CD14-positive monocyte (primary cell): Measurements from ENCODE around the gene HARBI1. TPM values are rescaled to one million over a fixed set of nuclear protein-coding genes. Genes with fewer than 3 reads are reported as not detected.

Source experiments
- DNase-seq, 3 donors: peaks; one replicate each; pipeline ENCODE4 v3.0.0-alpha.2; 2011 to 2022
- H2AFZ ChIP-seq: 2 replicates; pipeline ENCODE4 v1.6.0; 2012; ENCODE audit warnings: mild to moderate bottlenecking, low read depth, low read length, inconsistent platforms; ENCODE audit not compliant: insufficient read depth, poor library complexity, severe bottlenecking
- H3K27ac ChIP-seq, 2 donors: 1 replicate in 1 of 2; 2 replicates in 1 of 2; pipeline ENCODE4 v1.5.1; 2012 to 2013; ENCODE audit warnings: low read length in 2 of 2, control low read depth in 1 of 2, inconsistent platforms in 1 of 2, low read depth in 1 of 2, mild to moderate bottlenecking in 1 of 2
- H3K27me3 ChIP-seq, 2 donors: one replicate each; pipeline versions ENCODE4 v1.6.0 to v1.6.1; 2011 to 2013; ENCODE audit warnings: low read length in 2 of 2; ENCODE audit not compliant: control insufficient read depth in 2 of 2, insufficient read depth in 2 of 2
- H3K36me3 ChIP-seq, 2 donors: replicated peaks in 1 of 2; 1 replicate in 1 of 2; 2 replicates in 1 of 2; pipeline versions ENCODE4 v1.5.1 to v1.6.1; 2012 to 2013; ENCODE audit warnings: low read length in 2 of 2, control low read depth in 1 of 2, inconsistent platforms in 1 of 2, mild to moderate bottlenecking in 1 of 2; ENCODE audit not compliant: insufficient read depth in 2 of 2, control insufficient read depth in 1 of 2
- H3K4me1 ChIP-seq, 2 donors: 1 replicate in 1 of 2; 2 replicates in 1 of 2; pipeline versions ENCODE4 v1.5.1 to v1.6.1; 2012 to 2013; ENCODE audit warnings: low read length in 2 of 2, control low read depth in 1 of 2, inconsistent platforms in 1 of 2, mild to moderate bottlenecking in 1 of 2, moderate library complexity in 1 of 2; ENCODE audit not compliant: insufficient read depth in 2 of 2, control insufficient read depth in 1 of 2
- H3K4me2 ChIP-seq: replicated peaks from 2 replicates; pipeline ENCODE3; 2012; ENCODE audit warnings: low read length, moderate library complexity, mild to moderate bottlenecking; ENCODE audit not compliant: poor library complexity, severe bottlenecking; ENCODE audit errors: extremely low read depth
- H3K4me3 ChIP-seq, 3 experiments: fragments of 200-600 bp in 1 of 3; sonication (generic) in 1 of 3; replicated peaks in 1 of 3; 1 replicate in 2 of 3; 2 replicates in 1 of 3; pipeline ENCODE4 v1.5.1; 2011 to 2013; ENCODE audit warnings: low read length in 3 of 3, mild to moderate bottlenecking in 3 of 3, control low read depth in 2 of 3, low read depth in 2 of 3, inconsistent platforms in 1 of 3, moderate library complexity in 1 of 3
- H3K79me2 ChIP-seq: 2 replicates; pipeline ENCODE4 v1.6.0; 2012; ENCODE audit warnings: mild to moderate bottlenecking, control low read depth, inconsistent platforms, low read length, moderate library complexity; ENCODE audit not compliant: insufficient read depth
- H3K9ac ChIP-seq: 2 replicates; pipeline ENCODE4 v1.6.0; 2017; ENCODE audit warnings: low read length, mild to moderate bottlenecking; ENCODE audit not compliant: insufficient read depth, poor library complexity, severe bottlenecking
- H3K9me3 ChIP-seq, 2 donors: replicated peaks in 1 of 2; 1 replicate in 1 of 2; 2 replicates in 1 of 2; pipeline versions ENCODE4 v1.5.1 to v1.6.1; 2012 to 2013; ENCODE audit warnings: low read length in 2 of 2, control low read depth in 1 of 2; ENCODE audit not compliant: control insufficient read depth in 1 of 2, insufficient read depth in 1 of 2
- H4K20me1 ChIP-seq: 2 replicates; pipeline ENCODE4 v1.6.0; 2012; ENCODE audit warnings: mild to moderate bottlenecking, low read length, control low read depth, moderate library complexity; ENCODE audit not compliant: insufficient read depth
- H3K27ac Mint-ChIP-seq, 7 donors: one replicate each; pipeline ENCODE4 v1.8.0; 2020; ENCODE audit warnings: mild to moderate bottlenecking in 7 of 7, mixed read lengths in 7 of 7, moderate library complexity in 6 of 7, inconsistent platforms in 2 of 7
- H3K27me3 Mint-ChIP-seq, 3 donors: one replicate each; pipeline ENCODE4 v1.8.0; 2021 to 2022; ENCODE audit warnings: low read depth in 3 of 3, mild to moderate bottlenecking in 3 of 3, mixed read lengths in 3 of 3, moderate library complexity in 3 of 3, inconsistent platforms in 1 of 3
- H3K36me3 Mint-ChIP-seq, 2 donors: one replicate each; pipeline ENCODE4 v1.8.0; 2020; ENCODE audit warnings: mixed read lengths in 2 of 2, inconsistent platforms in 1 of 2, mild to moderate bottlenecking in 1 of 2
- H3K4me1 Mint-ChIP-seq: one replicate; pipeline ENCODE4 v1.8.0; 2020; ENCODE audit warnings: mild to moderate bottlenecking, mixed read lengths
- H3K4me3 Mint-ChIP-seq, 2 donors: one replicate each; pipeline ENCODE4 v1.8.0; 2020; ENCODE audit warnings: mild to moderate bottlenecking in 2 of 2, mixed read lengths in 2 of 2, moderate library complexity in 1 of 2
- H3K9me3 Mint-ChIP-seq, 7 donors: one replicate each; pipeline ENCODE4 v1.8.0; 2020 to 2022; ENCODE audit warnings: mixed read lengths in 7 of 7, mild to moderate bottlenecking in 6 of 7, moderate library complexity in 6 of 7, inconsistent platforms in 2 of 7
- WGBS: methylation state at CpG from one replicate; pipeline ENCODE4 v1.1.5; 2013; ENCODE audit warnings: missing lambda C conversion rate; ENCODE audit not compliant: insufficient coverage; 5-methylcytosine and 5-hydroxymethylcytosine counted together
- intact Hi-C, 2 donors: fragments of 100-400 bp; cut with micrococcal nuclease; formaldehyde crosslinking; loops; one replicate each; pipeline versions ENCODE4 v1.15.0 to v1.15.1; 2023
- polyA plus RNA-seq, 3 donors: library from polyadenylated mRNA; depleted of rRNA in 1 of 3; unstranded in 2 of 3; stranded (reverse) in 1 of 3; fragments of 300-500 nt in 2 of 3; fragments of >200 nt in 1 of 3; fragmentation: Illumina TruSeq in 2 of 3; gene quantifications; 1 replicate in 2 of 3; 2 replicates in 1 of 3; pipeline ENCODE4 v1.2.3, GENCODE V29; 2012 to 2021
- TF ChIP-seq, protein P1 (sequence below): fragments of 200-600 bp; IDR thresholded peaks from one replicate; pipeline ENCODE4 v1.8.0; 2022; ENCODE audit warnings: antibody characterized with exemption, mild to moderate bottlenecking

HARBI1 gene
- polyA plus RNA-seq, 3 donors, result 2.1 to 4.4 (median 2.1) TPM

DNA sequence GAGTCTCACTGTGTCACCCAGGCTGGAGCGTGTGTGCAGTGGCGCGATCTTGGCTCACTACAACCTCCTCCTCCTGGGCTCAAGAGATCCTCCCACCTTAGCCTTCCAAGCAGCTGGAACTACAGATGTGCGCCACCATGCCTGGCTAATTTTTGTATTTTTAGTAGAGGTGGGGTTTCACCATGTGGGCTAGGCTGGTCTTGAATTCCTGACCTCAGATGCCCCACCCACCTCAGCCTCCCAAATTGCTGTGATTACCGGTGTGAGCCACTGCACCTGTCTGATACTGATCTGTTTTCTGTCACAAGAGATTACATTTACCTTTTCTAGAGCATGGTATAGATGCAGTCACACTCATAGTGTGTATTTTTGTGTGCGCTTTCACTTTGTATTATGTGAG is 11.9 kb upstream of the HARBI1 start:
- H3K9ac ChIP-seq, result no peak overlapping the region
- H3K27ac ChIP-seq, result no peak overlapping the region
- DNase-seq, result no peak
- intact Hi-C loops, result no loop called here
- peaks cover 0 to 1% (median 0%) of the 10 kb centered on the region in 7 donors for H3K9me3 Mint-ChIP-seq
- whole genome bisulfite sequencing, result 100% methylated on average over 1 of the region's 6 CpGs
- H3K27ac Mint-ChIP-seq, result peak overlapping the region in 2 of 7 donors; percentile 57 to 70
- no peak overlapping the region for H2AFZ ChIP-seq
- peaks cover 74 to 89% of the 10 kb centered on the region in 2 donors for H3K36me3 ChIP-seq
- H4K20me1 ChIP-seq, result peaks cover 59% of the 10 kb centered on the region
- no peak overlapping the region for H3K4me3 Mint-ChIP-seq
- H3K4me3 ChIP-seq, result no peak overlapping the region
- H3K4me1 Mint-ChIP-seq, result no peaks in the 10 kb centered on the region
- H3K27me3 Mint-ChIP-seq, result no peaks in the 10 kb centered on the region
- no peaks in the 10 kb centered on the region for H3K9me3 ChIP-seq
- peaks cover 50% of the 10 kb centered on the region for H3K79me2 ChIP-seq
- peaks cover 58 to 83% of the 10 kb centered on the region in 2 donors for H3K36me3 Mint-ChIP-seq
- no peak overlapping the region for H3K4me2 ChIP-seq
- no peaks in the 10 kb centered on the region for H3K27me3 ChIP-seq
- TF ChIP-seq, protein P1, sequence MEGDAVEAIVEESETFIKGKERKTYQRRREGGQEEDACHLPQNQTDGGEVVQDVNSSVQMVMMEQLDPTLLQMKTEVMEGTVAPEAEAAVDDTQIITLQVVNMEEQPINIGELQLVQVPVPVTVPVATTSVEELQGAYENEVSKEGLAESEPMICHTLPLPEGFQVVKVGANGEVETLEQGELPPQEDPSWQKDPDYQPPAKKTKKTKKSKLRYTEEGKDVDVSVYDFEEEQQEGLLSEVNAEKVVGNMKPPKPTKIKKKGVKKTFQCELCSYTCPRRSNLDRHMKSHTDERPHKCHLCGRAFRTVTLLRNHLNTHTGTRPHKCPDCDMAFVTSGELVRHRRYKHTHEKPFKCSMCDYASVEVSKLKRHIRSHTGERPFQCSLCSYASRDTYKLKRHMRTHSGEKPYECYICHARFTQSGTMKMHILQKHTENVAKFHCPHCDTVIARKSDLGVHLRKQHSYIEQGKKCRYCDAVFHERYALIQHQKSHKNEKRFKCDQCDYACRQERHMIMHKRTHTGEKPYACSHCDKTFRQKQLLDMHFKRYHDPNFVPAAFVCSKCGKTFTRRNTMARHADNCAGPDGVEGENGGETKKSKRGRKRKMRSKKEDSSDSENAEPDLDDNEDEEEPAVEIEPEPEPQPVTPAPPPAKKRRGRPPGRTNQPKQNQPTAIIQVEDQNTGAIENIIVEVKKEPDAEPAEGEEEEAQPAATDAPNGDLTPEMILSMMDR, result no peak
- no peaks in the 10 kb centered on the region for H3K4me1 ChIP-seq

DNA sequence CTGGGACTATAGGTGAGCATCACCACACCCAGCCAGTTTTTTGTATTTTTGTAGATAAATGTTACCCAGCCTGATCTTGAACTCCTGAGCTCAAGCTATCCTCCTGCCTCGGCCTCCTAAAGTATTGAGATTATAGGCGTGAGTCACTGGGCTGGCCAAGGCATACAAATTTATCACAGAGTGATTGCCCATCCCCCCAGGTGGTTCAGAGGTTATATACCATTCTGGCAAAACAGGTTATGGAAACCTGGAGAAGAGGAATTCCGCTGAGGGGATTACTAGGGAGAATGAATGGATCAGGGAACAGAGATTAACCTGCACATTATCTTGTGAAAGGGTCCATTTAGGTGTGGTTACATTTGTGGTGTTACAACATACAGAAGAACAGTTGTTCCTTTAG is 8.4 kb upstream of the HARBI1 start:
- no peak for DNase-seq
- peak overlapping the region in 2 of 7 donors; percentile 30 for H3K27ac Mint-ChIP-seq
- Histone ChIP-seq H3K4me1 (no peaks in the 10 kb centered on the region), H3K9ac (no peak overlapping the region), H4K20me1 (peaks cover 76% of the 10 kb centered on the region), H3K9me3 (no peaks in the 10 kb centered on the region), H2AFZ (no peak overlapping the region), H3K27ac (no peak overlapping the region), H3K36me3 (peaks cover 62 to 88% of the 10 kb centered on the region in 2 donors), H3K4me2 (no peak overlapping the region), H3K27me3 (no peaks in the 10 kb centered on the region), H3K79me2 (peaks cover 79% of the 10 kb centered on the region), H3K4me3 (no peak overlapping the region)
- H3K9me3 Mint-ChIP-seq, result peaks cover 0 to 1% (median 0%) of the 10 kb centered on the region in 7 donors
- H3K27me3 Mint-ChIP-seq, result no peaks in the 10 kb centered on the region
- TF ChIP-seq, protein P1, result no peak
- intact Hi-C loops, result no loop called here
- H3K36me3 Mint-ChIP-seq, result peaks cover 57 to 89% of the 10 kb centered on the region in 2 donors
- 100% methylated on average over 3 of the region's 3 CpGs for WGBS
- H3K4me1 Mint-ChIP-seq, result peaks cover 3% of the 10 kb centered on the region
- H3K4me3 Mint-ChIP-seq, result no peak overlapping the region
